Activated T-helper 9 cell treated with anti-CD3 and anti-CD28 coated beads, Interleukin-2, amount 50 U/mL, for 16 hours (primary cell): ENCODE measurements around the gene WIZ.
"Not testable (repeated sequence)": the region's sequence is repeated elsewhere in the genome, so short reads cannot be mapped to it uniquely, and the experiment has no call there.

ENCODE experiments used
- DNase-seq: peaks from one replicate; pipeline ENCODE4 v3.0.0-alpha.2; 2020; ENCODE audit warnings: low read depth

Gene WIZ

GRCh38 chr19:15428956-15429824 lies 20.6 kb downstream of the WIZ start:
- DNase-seq, result no peak

- no peak for DNase-seq
Observed at GRCh38 chr19:15427991-15428471, 21.7 kb downstream of the WIZ start.

GRCh38 chr19:15427350-15427700 lies 22.4 kb downstream of the WIZ start:
- DNase-seq, result no peak

GRCh38 chr19:15426485-15427349 lies 23.0 kb downstream of the WIZ start:
- no peak for DNase-seq

GRCh38 chr19:15425321-15425950 lies 24.3 kb downstream of the WIZ start:
- DNase-seq, result no peak

- DNase-seq, result no peak
Observed at GRCh38 chr19:15424692-15425272, 25.0 kb downstream of the WIZ start.

GRCh38 chr19:15424121-15424520 lies 25.6 kb downstream of the WIZ start:
- DNase-seq, result no peak

GRCh38 chr19:15423130-15423529 lies 26.6 kb downstream of the WIZ start:
- DNase-seq, result no peak

- no peak for DNase-seq
Observed at GRCh38 chr19:15422296-15423075, 27.3 kb downstream of the WIZ start.

GRCh38 chr19:15421721-15422260 lies 28.0 kb downstream of the WIZ start:
- DNase-seq, result no peak

GRCh38 chr19:15421136-15421695 lies 28.5 kb downstream of the WIZ start:
- DNase-seq, result no peak

GRCh38 chr19:15419413-15420025 lies 30.2 kb downstream of the WIZ start:
- DNase-seq, result no peak

- peak; percentile 96 for DNase-seq
Observed at GRCh38 chr19:15418579-15419412, 31.0 kb downstream of the WIZ start, which contains the start of gene AKAP8L. Gene AKAP8L, minus strand, starts transcription at chr19:15418988. Its CDS starts 65 bp downstream, at chr19:15418923.

GRCh38 chr19:15418231-15418578 lies 31.6 kb downstream of the WIZ start:
- no peak for DNase-seq

GRCh38 chr19:15417699-15418098 lies 32.1 kb downstream of the WIZ start:
- DNase-seq, result no peak

- DNase-seq, result no peak
Observed at GRCh38 chr19:15412832-15413231, 36.9 kb downstream of the WIZ start.

GRCh38 chr19:15411351-15411750 lies 38.4 kb downstream of the WIZ start:
- not testable (repeated sequence) for DNase-seq

GRCh38 chr19:15404780-15405211 lies 45.0 kb downstream of the WIZ start:
- no peak for DNase-seq

GRCh38 chr19:15404097-15404779 lies 45.5 kb downstream of the WIZ start:
- DNase-seq, result no peak
